ENCODE measurements around the gene PCDH9. TPM values are rescaled to one million over a fixed set of nuclear protein-coding genes. Genes with fewer than 3 reads are reported as not detected.

Gene PCDH9
- total and polyA plus RNA-seq, 2 of the 13 experiments (the other 11 are each of a cell fraction or from before 2014, with no cell fraction given), result 0.09 TPM; not detected in 1

GRCh38 chr13:67161176-67161575 is 69.0 kb downstream of the PCDH9 start:
- ChIA-PET CTCF (ENCODE audit: low intra/inter-chr PET ratio, low total read pairs) (no interaction called here), POLR2A (no interaction called here)
- no peaks in the 10 kb centered on the region for H4K20me1 ChIP-seq (ENCODE audit: insufficient read depth, low read length)
- H3K36me3 ChIP-seq (replicated peaks in 1 of 2; ENCODE audit: control insufficient read depth in 1 of 2, insufficient read depth in 2 of 2, low read length in 2 of 2), result no peaks in the 10 kb centered on the region
- H3K9ac ChIP-seq (ENCODE audit: insufficient read depth, low read depth, low read length), result no peak overlapping the region
- intact Hi-C loops (cut with micrococcal nuclease; ENCODE audit: unreplicated experiment) (no loop called here), in situ Hi-C loops (cut with HindIII; ENCODE audit: extremely low pct_ligation_motif_present, low pct_unique_long_range_greater_than_20kb) (no loop called here)
- FAIRE-seq, result no peak
- TF ChIP-seq ZNF282 (IDR thresholded peaks at IDR 0.05; ENCODE audit: partially characterized antibody), result no peak
- no peak for TF ChIP-seq IKZF1 (IDR thresholded peaks at IDR 0.05)
- H3K4me2 ChIP-seq (ENCODE audit: low read depth, low read length), result no peak overlapping the region
- H3K4me1 ChIP-seq (ENCODE audit: insufficient read depth, low read length), result no peaks in the 10 kb centered on the region
- DNase-seq (ENCODE audit: low spot score), result no peak
- no peak overlapping the region for H3K4me3 ChIP-seq (replicated peaks in 1 of 3; ENCODE audit: insufficient read depth in 1 of 3, low read depth in 2 of 3, low read length in 3 of 3)
- no peaks in the 10 kb centered on the region for H3K9me3 ChIP-seq (ENCODE audit: low read length)
- no peaks in the 10 kb centered on the region for H3K79me2 ChIP-seq (ENCODE audit: insufficient read depth, low read length)
- no TSS peak for BruUV-seq (replicated peaks)
- no peak overlapping the region for H2AFZ ChIP-seq (ENCODE audit: low read length)
- no peak for ATAC-seq
- 19% methylated on average over 3 of the region's 3 CpGs for WGBS (ENCODE audit: low lambda C conversion rate)
- no peak overlapping the region for H3K27ac ChIP-seq (ENCODE audit: extremely low read length, insufficient read depth, low read length)
- no peaks in the 10 kb centered on the region for H3K27me3 ChIP-seq (ENCODE audit: control insufficient read depth in 1 of 2, insufficient read depth in 2 of 2, low read length in 2 of 2)

DNA sequence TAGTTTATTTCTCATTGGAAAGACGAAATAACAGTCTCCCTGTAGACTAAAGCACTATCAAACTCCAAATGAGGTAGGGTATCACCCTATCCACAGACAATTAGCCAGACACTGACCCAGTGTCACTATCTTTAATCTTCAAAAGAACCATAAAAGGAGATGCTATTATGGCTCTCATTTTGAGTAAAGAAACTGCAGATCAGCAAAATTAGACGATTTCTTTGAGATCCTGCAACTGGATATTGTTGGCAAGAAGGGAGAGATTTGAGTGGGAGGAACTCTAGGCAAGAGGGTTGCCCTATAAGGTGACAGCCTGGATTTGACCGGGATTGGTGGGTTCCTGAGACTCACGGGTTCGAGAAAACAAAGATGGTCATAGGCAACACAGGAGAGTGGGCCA is 71.2 kb downstream of the PCDH9 start:
- no TSS peak for BruUV-seq (replicated peaks)
- intact Hi-C loops (cut with micrococcal nuclease; ENCODE audit: unreplicated experiment), result no loop called here

GRCh38 chr13:67156723-67157060 is 73.4 kb downstream of the PCDH9 start:
- Histone ChIP-seq H3K36me3 (replicated peaks in 1 of 2; ENCODE audit: control insufficient read depth in 1 of 2, insufficient read depth in 2 of 2, low read length in 2 of 2) (no peaks in the 10 kb centered on the region), H2AFZ (ENCODE audit: low read length) (no peak overlapping the region), H3K4me1 (ENCODE audit: insufficient read depth, low read length) (no peaks in the 10 kb centered on the region), H3K9me3 (ENCODE audit: low read length) (no peaks in the 10 kb centered on the region), H3K79me2 (ENCODE audit: insufficient read depth, low read length) (no peaks in the 10 kb centered on the region), H3K27ac (ENCODE audit: extremely low read length, insufficient read depth, low read length) (no peak overlapping the region), H3K27me3 (ENCODE audit: control insufficient read depth in 1 of 2, insufficient read depth in 2 of 2, low read length in 2 of 2) (no peaks in the 10 kb centered on the region), H3K4me2 (ENCODE audit: low read depth, low read length) (no peak overlapping the region), H3K4me3 (replicated peaks in 1 of 3; ENCODE audit: insufficient read depth in 1 of 3, low read depth in 2 of 3, low read length in 3 of 3) (no peak overlapping the region), H4K20me1 (ENCODE audit: insufficient read depth, low read length) (no peaks in the 10 kb centered on the region), H3K9ac (ENCODE audit: insufficient read depth, low read depth, low read length) (no peak overlapping the region)
- CTCF ChIA-PET (ENCODE audit: low intra/inter-chr PET ratio, low total read pairs), result no interaction called here
- TF ChIP-seq SP4 (CRISPR knock-in tag; IDR thresholded peaks at IDR 0.05) (no peak), ZNF337 (CRISPR knock-in tag; IDR thresholded peaks at IDR 0.05; ENCODE audit: borderline replicate concordance, low read depth) (no peak), ZBTB7A (CRISPR knock-in tag; IDR thresholded peaks at IDR 0.05) (no peak), SYNCRIP (IDR thresholded peaks at IDR 0.05; ENCODE audit: insufficient read depth, low read depth, low read length) (no peak)
- TF ChIP-seq, protein P1, sequence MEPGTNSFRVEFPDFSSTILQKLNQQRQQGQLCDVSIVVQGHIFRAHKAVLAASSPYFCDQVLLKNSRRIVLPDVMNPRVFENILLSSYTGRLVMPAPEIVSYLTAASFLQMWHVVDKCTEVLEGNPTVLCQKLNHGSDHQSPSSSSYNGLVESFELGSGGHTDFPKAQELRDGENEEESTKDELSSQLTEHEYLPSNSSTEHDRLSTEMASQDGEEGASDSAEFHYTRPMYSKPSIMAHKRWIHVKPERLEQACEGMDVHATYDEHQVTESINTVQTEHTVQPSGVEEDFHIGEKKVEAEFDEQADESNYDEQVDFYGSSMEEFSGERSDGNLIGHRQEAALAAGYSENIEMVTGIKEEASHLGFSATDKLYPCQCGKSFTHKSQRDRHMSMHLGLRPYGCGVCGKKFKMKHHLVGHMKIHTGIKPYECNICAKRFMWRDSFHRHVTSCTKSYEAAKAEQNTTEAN (CRISPR knock-in tag; conservative IDR thresholded peaks at IDR 0.05), result no peak
- BruUV-seq (replicated peaks), result no TSS peak
- WGBS (ENCODE audit: low lambda C conversion rate), result 31% methylated on average over 5 of the region's 7 CpGs
- no peak for FAIRE-seq
- DNase-seq (ENCODE audit: low spot score), result no peak
- ATAC-seq, result peak; percentile 38; the same call in 2 of the 3 replicates
- intact Hi-C loops (cut with micrococcal nuclease; ENCODE audit: unreplicated experiment) (no loop called here), in situ Hi-C loops (cut with HindIII; ENCODE audit: extremely low pct_ligation_motif_present, low pct_unique_long_range_greater_than_20kb) (no loop called here)
- POLR2A ChIA-PET, result no interaction called here

More for the DNA sequence above, 71.2 kb downstream of the PCDH9 start:
- Histone ChIP-seq H2AFZ (ENCODE audit: low read length) (no peak overlapping the region), H3K27me3 (ENCODE audit: control insufficient read depth in 1 of 2, insufficient read depth in 2 of 2, low read length in 2 of 2) (no peaks in the 10 kb centered on the region), H3K27ac (ENCODE audit: extremely low read length, insufficient read depth, low read length) (no peak overlapping the region), H3K9ac (ENCODE audit: insufficient read depth, low read depth, low read length) (no peak overlapping the region), H3K4me2 (ENCODE audit: low read depth, low read length) (no peak overlapping the region), H3K4me3 (replicated peaks in 1 of 3; ENCODE audit: insufficient read depth in 1 of 3, low read depth in 2 of 3, low read length in 3 of 3) (no peak overlapping the region), H3K79me2 (ENCODE audit: insufficient read depth, low read length) (no peaks in the 10 kb centered on the region), H4K20me1 (ENCODE audit: insufficient read depth, low read length) (no peaks in the 10 kb centered on the region), H3K9me3 (ENCODE audit: low read length) (no peaks in the 10 kb centered on the region), H3K4me1 (ENCODE audit: insufficient read depth, low read length) (no peaks in the 10 kb centered on the region), H3K36me3 (replicated peaks in 1 of 2; ENCODE audit: control insufficient read depth in 1 of 2, insufficient read depth in 2 of 2, low read length in 2 of 2) (no peaks in the 10 kb centered on the region)
- CTCF ChIA-PET (ENCODE audit: low intra/inter-chr PET ratio, low total read pairs), result no interaction called here
- no peak for TF ChIP-seq SOX13 (IDR thresholded peaks at IDR 0.05)
- no peak for TF ChIP-seq SOX13 (CRISPR knock-in tag; conservative IDR thresholded peaks at IDR 0.05 in 1 of 2, IDR thresholded peaks at IDR 0.05 in 1 of 2)
- peak; percentile 49 to 60; a peak in 2 of 4 replicates for TF ChIP-seq MAFK (conservative IDR thresholded peaks at IDR 0.05 in 1 of 2, IDR thresholded peaks at IDR 0.05 in 1 of 2; ENCODE audit: low read length in 2 of 2)
- 0% methylated on average over 5 of the region's 5 CpGs for WGBS (ENCODE audit: low lambda C conversion rate)
- ATAC-seq (no peak), FAIRE-seq (no peak), DNase-seq (ENCODE audit: low spot score) (no peak)
- in situ Hi-C loops (cut with HindIII; ENCODE audit: extremely low pct_ligation_motif_present, low pct_unique_long_range_greater_than_20kb), result no loop called here
- POLR2A ChIA-PET, result no interaction called here
